ENCODE results near the gene RNF223. TPM values are rescaled to one million over a fixed set of nuclear protein-coding genes. Genes with fewer than 3 reads are reported as not detected.
"Not testable (repeated sequence)": the region's sequence is repeated elsewhere in the genome, so short reads cannot be mapped to it uniquely, and the experiment has no call there.

The RNF223 gene
- total RNA-seq, 1 experiment from 2014 or later: not detected

DNA sequence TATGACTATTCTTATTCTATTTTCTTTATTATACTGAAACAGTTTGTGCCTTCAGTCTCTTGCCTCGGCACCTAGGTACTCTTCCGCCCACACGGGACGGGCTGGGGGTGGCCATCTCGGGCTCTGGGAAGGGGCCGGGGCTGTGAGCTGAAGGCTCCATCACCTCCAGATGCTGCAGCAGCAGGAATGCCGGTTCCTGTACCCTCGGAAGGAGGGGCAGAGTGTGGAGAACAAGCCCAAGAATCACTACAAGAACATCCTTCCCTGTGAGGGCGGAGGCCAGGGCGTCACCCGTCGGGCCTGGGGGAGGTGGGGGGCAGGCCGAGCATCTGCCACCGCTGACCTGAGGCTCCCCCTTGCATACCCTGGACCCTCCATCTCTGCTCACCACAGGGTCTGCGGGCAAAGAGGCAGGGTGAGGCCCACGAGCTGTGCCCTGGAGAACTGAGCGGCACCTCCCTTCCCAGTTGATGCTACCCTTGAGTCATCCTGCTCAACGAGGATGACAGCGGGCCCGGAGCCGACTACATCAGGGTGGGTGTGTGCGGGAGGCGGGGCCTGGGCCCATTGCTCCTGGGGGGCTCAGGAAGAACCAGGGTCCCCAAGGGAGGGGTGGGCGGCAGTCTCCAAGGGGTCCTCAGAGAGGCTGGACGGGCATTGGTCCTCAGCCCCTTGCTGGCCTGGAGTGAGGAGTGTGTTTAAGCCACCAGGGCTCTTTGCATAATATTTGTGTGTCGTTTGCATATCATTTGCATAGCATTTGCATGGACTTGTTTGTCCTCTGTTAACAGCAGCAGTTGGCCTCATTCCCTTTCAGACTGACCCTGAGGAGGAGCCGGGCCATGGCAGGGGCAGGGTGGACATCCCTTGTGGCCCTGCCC is 7.5 kb downstream of the RNF223 start:
- Mint-ChIP-seq H3K4me1 (no peaks in the 10 kb centered on the region; the same call in 1 of the 2 replicates), H3K27ac (no peak overlapping the region), H3K36me3 (no peaks in the 10 kb centered on the region), H3K4me3 (no peak overlapping the region), H3K9me3 (no peaks in the 10 kb centered on the region), H3K27me3 (ENCODE audit: low read depth) (peaks cover 23% of the 10 kb centered on the region)
- ChIA-PET CTCF (interaction anchor here (1.0 kb wide), 2 partner anchors 33 to 83 kb away, joined by 3 read pairs; no protein-coding TSS in a partner anchor), POLR2A (no interaction called here)
- ATAC-seq (no peak), DNase-seq (ENCODE audit: low spot score) (no peak)
- TF ChIP-seq GRHL2 (CRISPR knock-in tag; IDR thresholded peaks at IDR 0.05; ENCODE audit: insufficient replicate concordance, severe bottlenecking) (no peak), ZBTB21 (CRISPR knock-in tag; IDR thresholded peaks at IDR 0.05; ENCODE audit: borderline replicate concordance) (no peak), TP53 (CRISPR knock-in tag; IDR thresholded peaks at IDR 0.05) (no peak), JAZF1 (CRISPR knock-in tag; IDR thresholded peaks at IDR 0.05) (no peak), E2F5 (CRISPR knock-in tag; IDR thresholded peaks at IDR 0.05) (no peak), FOXP1 (CRISPR knock-in tag; IDR thresholded peaks at IDR 0.05; ENCODE audit: borderline replicate concordance) (no peak), JUN (CRISPR knock-in tag; IDR thresholded peaks at IDR 0.05) (no peak), NFE2L1 (CRISPR knock-in tag; IDR thresholded peaks at IDR 0.05) (no peak), FOXJ3 (CRISPR knock-in tag; IDR thresholded peaks at IDR 0.05; ENCODE audit: borderline replicate concordance) (no peak)
- TF ChIP-seq, protein P1, sequence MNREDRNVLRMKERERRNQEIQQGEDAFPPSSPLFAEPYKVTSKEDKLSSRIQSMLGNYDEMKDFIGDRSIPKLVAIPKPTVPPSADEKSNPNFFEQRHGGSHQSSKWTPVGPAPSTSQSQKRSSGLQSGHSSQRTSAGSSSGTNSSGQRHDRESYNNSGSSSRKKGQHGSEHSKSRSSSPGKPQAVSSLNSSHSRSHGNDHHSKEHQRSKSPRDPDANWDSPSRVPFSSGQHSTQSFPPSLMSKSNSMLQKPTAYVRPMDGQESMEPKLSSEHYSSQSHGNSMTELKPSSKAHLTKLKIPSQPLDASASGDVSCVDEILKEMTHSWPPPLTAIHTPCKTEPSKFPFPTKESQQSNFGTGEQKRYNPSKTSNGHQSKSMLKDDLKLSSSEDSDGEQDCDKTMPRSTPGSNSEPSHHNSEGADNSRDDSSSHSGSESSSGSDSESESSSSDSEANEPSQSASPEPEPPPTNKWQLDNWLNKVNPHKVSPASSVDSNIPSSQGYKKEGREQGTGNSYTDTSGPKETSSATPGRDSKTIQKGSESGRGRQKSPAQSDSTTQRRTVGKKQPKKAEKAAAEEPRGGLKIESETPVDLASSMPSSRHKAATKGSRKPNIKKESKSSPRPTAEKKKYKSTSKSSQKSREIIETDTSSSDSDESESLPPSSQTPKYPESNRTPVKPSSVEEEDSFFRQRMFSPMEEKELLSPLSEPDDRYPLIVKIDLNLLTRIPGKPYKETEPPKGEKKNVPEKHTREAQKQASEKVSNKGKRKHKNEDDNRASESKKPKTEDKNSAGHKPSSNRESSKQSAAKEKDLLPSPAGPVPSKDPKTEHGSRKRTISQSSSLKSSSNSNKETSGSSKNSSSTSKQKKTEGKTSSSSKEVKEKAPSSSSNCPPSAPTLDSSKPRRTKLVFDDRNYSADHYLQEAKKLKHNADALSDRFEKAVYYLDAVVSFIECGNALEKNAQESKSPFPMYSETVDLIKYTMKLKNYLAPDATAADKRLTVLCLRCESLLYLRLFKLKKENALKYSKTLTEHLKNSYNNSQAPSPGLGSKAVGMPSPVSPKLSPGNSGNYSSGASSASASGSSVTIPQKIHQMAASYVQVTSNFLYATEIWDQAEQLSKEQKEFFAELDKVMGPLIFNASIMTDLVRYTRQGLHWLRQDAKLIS (CRISPR knock-in tag; IDR thresholded peaks at IDR 0.05; ENCODE audit: borderline replicate concordance): no peak
- TF ChIP-seq, protein P2, sequence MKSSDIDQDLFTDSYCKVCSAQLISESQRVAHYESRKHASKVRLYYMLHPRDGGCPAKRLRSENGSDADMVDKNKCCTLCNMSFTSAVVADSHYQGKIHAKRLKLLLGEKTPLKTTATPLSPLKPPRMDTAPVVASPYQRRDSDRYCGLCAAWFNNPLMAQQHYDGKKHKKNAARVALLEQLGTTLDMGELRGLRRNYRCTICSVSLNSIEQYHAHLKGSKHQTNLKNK (CRISPR knock-in tag; IDR thresholded peaks at IDR 0.05): no peak

- ATAC-seq; H3K4me1 Mint-ChIP-seq; H3K36me3 Mint-ChIP-seq; H3K27ac Mint-ChIP-seq; DNase-seq (ENCODE audit: low spot score); H3K9me3 Mint-ChIP-seq; H3K4me3 Mint-ChIP-seq; POLR2A ChIA-PET: not testable (repeated sequence)
- CTCF ChIA-PET: interaction anchor here (1.0 kb wide), 2 partner anchors 33 to 82 kb away, joined by 3 read pairs; no protein-coding TSS in a partner anchor
- peaks cover 28% of the 10 kb centered on the region for H3K27me3 Mint-ChIP-seq (ENCODE audit: low read depth)
Measured at GRCh38 chr1:1065940-1066304, 8.2 kb downstream of the RNF223 start.

- no peak overlapping the region for H3K4me3 Mint-ChIP-seq
- H3K9me3 Mint-ChIP-seq: no peaks in the 10 kb centered on the region
- no peak for TF ChIP-seq GABPB1 (CRISPR knock-in tag; IDR thresholded peaks at IDR 0.05)
- no peak overlapping the region for H3K27ac Mint-ChIP-seq
- H3K27me3 Mint-ChIP-seq (ENCODE audit: low read depth): peaks cover 29% of the 10 kb centered on the region
- no peaks in the 10 kb centered on the region for H3K36me3 Mint-ChIP-seq
- CTCF ChIA-PET: interaction anchor here (1.0 to 3.1 kb wide), 2 partner anchors 32 to 98 kb away, joined by 3 to 21 read pairs; partner anchors contain the start of gene PLEKHN1
- DNase-seq (ENCODE audit: low spot score) (no peak), ATAC-seq (no peak)
- H3K4me1 Mint-ChIP-seq: no peaks in the 10 kb centered on the region; the same call in 1 of the 2 replicates
- POLR2A ChIA-PET: no interaction called here
Measured at GRCh38 chr1:1065265-1065939, 8.7 kb downstream of the RNF223 start.
